NOMO-1 treated with dmso at 0.1 percent for 144 hours (cell line): Measurements from ENCODE around the gene NIP7.
"Not testable (repeated sequence)": the region's sequence is repeated elsewhere in the genome, so short reads cannot be mapped to it uniquely, and the experiment has no call there.

Experiments
- DNase-seq: peaks from one replicate; lab custom pipeline; 2025; ENCODE audit not compliant: unreplicated experiment; lab: John Stamatoyannopoulos, UW

Gene NIP7

GRCh38 chr16:69339289-69340094, at the start of gene NIP7, which contains the start of gene COG8:
TSS of gene NIP7 (plus strand) at chr16:69339772. CDS start at chr16:69339830, 58 bp downstream.
TSS of gene COG8 (minus strand) at chr16:69339564. CDS start at chr16:69339552, 12 bp downstream.
- peak; percentile 97 for DNase-seq

- DNase-seq: not testable (repeated sequence)
These were observed 47.9 kb upstream of the NIP7 start for GRCh38 chr16:69291657-69292056.

- DNase-seq: no peak
These were observed 46.2 kb upstream of the NIP7 start for GRCh38 chr16:69293401-69293800.

- no peak for DNase-seq
These were observed 45.5 kb upstream of the NIP7 start for GRCh38 chr16:69294051-69294450.

- DNase-seq: not testable (repeated sequence)
These were observed 42.8 kb upstream of the NIP7 start for GRCh38 chr16:69296771-69297170.

GRCh38 chr16:69298261-69298660, 41.3 kb upstream of the NIP7 start:
- no peak for DNase-seq

- DNase-seq: no peak
These were observed 38.4 kb upstream of the NIP7 start for GRCh38 chr16:69301187-69301586.

- DNase-seq: no peak
These were observed 37.7 kb upstream of the NIP7 start for GRCh38 chr16:69301861-69302260.

GRCh38 chr16:69302301-69302700, 37.3 kb upstream of the NIP7 start:
- DNase-seq: no peak

GRCh38 chr16:69306031-69306430, 33.5 kb upstream of the NIP7 start:
- DNase-seq: no peak

GRCh38 chr16:69307091-69307490, 32.5 kb upstream of the NIP7 start:
- DNase-seq: no peak

GRCh38 chr16:69307856-69308255, 31.7 kb upstream of the NIP7 start:
- DNase-seq: no peak

- no peak for DNase-seq
These were observed 30.3 kb upstream of the NIP7 start for GRCh38 chr16:69309316-69309715.

- peak; percentile 98 for DNase-seq
These were observed 28.7 kb upstream of the NIP7 start, which contains the start of gene VPS4A for GRCh38 chr16:69310653-69311532. TSS of gene VPS4A (plus strand) at chr16:69311350. CDS start at chr16:69311512, 162 bp downstream.

- DNase-seq: no peak
These were observed 27.8 kb upstream of the NIP7 start for GRCh38 chr16:69311533-69312387.

- no peak for DNase-seq
These were observed 26.1 kb upstream of the NIP7 start for GRCh38 chr16:69313469-69313868.

- no peak for DNase-seq
These were observed 25.0 kb upstream of the NIP7 start for GRCh38 chr16:69314534-69314933.

- DNase-seq: no peak
These were observed 23.9 kb upstream of the NIP7 start for GRCh38 chr16:69315486-69316311.

- no peak for DNase-seq
These were observed 23.0 kb upstream of the NIP7 start for GRCh38 chr16:69316595-69317034.
